GM21825 (cell line): ENCODE data around the gene ZRANB1.

ENCODE experiments used
- ATAC-seq: cut with Tn5 transposase; IDR thresholded peaks from one replicate; pipeline ENCODE4 v1.9.1; 2021; ENCODE audit warnings: mild to moderate bottlenecking, moderate library complexity; ENCODE audit not compliant: unreplicated experiment

ZRANB1 gene

DNA sequence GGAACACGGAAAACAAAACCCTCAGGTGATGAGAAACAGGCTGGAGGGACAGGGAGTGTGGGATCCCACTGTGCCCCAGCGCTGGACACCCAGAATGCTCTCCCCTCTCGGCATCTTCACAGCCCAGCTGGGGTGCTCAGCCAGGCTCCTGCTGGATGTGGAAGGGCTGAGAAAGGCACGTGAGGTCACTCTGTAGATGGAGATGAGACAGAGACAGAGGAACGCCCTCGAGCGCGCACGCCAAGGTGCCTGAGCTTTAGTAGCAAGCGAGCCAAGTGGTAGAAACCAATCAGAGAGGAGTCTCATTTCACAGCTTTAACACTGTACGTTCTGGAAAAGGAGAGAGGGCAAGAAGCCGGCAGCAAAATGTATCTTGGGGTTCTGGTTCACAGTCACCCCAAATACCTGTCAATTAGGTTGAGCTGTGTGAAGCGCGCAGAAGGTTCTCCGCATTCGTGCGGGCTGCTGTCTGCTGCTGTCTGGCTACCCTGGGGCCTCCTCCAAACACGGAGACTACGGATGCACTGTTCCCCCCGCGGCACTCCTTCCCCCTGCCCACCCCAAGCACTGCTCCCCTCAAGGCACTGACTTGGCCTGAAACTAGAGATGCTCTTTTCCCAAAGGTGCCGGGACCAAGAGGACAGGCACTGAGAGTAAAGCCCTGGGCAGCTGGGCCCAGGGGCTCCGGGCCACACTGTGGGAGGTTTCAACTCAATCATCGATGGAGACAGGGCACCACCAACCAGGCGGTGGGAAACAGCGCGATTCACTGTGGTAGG is 91.4 kb downstream of the ZRANB1 start:
- no peak for ATAC-seq

DNA sequence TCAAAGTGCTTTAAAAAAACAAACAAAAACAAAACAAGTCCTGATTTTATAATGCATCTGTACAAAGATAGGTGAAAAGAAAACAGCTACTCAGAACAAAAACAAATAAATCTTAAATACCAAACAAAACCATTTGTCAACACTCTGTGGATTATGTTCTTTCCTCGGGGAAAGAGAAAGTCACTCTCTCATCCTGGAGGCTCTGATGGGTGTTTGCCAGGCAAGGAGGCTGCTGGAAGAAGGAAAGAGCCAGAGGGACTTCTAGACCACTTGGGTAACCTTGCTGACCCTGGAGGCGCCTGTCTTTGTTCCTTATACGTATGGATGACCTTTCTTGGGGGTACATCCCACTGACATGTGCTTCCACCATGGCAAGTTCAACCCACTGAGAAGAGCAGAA is 92.8 kb downstream of the ZRANB1 start:
- no peak for ATAC-seq

DNA sequence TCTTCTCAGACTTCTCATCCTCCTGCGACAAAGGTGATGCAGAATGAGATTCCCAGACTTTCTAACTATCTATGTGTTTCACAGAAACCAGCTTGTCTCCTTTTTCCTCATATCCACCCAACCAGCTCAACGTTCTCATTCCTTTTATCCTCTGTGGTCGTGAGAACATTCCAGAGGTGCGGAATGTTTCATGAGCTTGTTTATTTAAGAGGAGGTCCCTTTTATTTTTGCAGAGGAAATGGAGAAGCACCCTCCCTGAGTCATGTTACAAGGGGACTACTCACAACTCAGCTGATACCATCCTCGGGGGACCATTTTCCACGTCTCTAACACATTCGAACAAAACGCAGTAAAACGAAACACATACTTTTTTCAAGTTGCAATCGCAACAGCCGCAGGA is 93.2 kb downstream of the ZRANB1 start:
- ATAC-seq = no peak

DNA sequence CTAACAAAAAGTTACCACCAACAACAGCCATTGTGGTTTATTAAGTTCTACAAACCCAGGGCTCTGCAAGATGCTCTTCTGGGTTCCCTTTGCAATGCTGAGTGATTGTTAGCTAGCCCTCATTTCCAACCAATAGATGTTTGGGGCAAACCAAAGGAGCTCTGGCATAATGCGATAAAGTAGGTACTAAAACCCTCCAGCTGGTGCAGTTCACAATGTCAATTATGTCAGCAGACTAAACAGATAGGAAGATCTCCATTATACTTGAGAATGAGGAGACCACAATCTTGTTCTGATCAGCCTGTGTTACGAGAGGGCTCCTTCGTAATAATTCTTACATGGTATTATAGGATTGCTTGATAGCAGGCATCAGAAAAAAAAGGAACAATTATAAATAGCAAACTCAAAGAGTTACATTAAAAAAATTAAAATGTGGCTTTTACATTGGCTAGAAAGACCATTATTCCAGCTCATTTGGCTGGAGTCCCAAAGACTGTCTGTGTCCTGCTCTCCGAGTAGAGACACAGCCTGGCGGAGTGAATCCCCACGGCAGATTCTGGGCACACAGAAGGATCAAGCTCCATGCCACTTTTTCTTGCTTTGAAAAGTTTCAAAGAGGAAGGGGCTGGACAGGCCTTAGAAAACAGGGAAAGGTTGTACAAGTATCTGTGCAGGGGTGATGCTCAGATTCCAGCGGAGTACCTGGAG is 93.8 kb downstream of the ZRANB1 start:
- no peak for ATAC-seq

DNA sequence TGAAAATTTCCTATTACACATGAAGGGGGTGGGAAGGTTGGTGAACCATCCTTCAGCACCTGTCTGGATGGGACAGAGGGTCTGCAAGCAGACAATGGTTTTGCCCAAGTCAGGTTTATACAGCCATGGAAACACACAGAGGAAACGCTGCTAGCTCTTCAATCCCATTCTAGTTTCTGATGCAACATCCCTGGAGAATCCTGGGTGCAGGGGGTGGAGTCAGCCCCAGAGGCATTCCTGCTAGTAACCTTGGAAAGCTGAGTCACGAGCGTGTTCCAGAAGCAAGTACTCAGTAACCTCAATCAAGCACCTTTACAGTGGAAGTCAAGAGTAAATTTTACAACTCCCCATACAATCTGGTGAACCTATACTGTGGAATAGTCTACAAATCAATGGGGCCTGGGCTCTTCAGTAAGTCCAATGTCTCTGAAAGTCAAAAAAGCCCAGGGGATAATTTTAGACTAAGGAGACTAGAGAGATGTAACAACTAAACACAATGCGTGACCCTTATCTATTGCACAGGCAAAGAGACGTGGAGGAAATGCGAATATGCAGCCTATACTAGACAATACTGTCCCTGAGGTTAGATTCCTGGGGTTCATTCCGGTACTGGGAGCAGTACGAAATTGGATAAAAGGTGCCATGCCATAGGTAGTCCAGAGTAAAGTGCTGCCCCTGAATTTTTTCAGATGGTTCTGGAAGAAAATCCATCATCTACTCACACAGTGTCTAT is 95.4 kb downstream of the ZRANB1 start:
- ATAC-seq = no peak
